Measurements from ENCODE around the gene FRMD5.

DNA sequence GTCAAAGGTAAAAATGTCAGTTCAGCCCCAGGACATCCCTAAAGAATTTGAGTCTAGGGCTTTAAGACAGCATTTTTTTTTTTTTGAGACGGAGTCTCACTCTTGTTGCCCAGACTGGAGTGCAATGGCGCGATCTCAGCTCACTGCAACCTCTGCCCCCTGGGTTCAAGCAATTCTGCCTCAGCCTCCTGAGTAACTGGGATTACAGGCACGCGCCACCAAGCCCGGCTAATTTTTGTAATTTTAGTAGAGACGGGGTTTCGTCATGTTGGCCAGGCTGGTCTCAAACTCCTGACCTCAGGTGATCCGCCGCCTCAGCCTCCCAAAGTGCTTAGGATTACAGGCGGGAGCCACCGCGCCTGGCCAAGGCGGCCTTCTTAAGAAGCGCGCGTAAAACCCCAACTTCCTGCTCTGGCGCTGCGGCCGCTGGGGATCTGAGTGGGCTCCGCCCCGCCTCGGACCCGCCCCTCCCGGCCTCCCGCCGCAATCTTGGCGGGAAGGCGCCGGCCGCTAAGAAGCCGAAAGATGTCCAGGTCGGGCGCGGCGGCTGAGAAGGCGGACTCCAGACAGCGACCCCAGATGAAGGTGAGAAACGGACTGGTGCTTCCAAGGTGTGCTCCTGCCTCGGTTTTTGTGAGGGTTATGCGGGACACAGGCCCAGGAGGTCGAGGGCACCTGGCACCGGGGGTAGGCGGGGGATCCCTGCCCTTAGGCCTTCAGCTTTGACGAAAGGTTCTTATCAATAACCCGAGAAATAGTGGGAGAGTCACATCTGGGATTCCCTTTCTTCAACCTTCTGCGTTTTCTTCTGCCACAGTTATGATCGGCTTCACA is 368.3 kb downstream of the FRMD5 start, which contains the start of gene WDR76:
- peak; percentile 58 for TF ChIP-seq ELF1 (IDR thresholded peaks at IDR 0.05; ENCODE audit: borderline replicate concordance, low read depth)
- TF ChIP-seq CBX3 (IDR thresholded peaks at IDR 0.05; ENCODE audit: low read depth): peak; percentile 81
- TF ChIP-seq, protein P1, sequence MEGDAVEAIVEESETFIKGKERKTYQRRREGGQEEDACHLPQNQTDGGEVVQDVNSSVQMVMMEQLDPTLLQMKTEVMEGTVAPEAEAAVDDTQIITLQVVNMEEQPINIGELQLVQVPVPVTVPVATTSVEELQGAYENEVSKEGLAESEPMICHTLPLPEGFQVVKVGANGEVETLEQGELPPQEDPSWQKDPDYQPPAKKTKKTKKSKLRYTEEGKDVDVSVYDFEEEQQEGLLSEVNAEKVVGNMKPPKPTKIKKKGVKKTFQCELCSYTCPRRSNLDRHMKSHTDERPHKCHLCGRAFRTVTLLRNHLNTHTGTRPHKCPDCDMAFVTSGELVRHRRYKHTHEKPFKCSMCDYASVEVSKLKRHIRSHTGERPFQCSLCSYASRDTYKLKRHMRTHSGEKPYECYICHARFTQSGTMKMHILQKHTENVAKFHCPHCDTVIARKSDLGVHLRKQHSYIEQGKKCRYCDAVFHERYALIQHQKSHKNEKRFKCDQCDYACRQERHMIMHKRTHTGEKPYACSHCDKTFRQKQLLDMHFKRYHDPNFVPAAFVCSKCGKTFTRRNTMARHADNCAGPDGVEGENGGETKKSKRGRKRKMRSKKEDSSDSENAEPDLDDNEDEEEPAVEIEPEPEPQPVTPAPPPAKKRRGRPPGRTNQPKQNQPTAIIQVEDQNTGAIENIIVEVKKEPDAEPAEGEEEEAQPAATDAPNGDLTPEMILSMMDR (IDR thresholded peaks at IDR 0.05 in 2 of 3, conservative IDR thresholded peaks at IDR 0.05 in 1 of 3; ENCODE audit: borderline replicate concordance in 1 of 3, insufficient read depth in 1 of 3, low read depth in 2 of 3, low read length in 2 of 3): no peak
- TF ChIP-seq RAD21 (IDR thresholded peaks at IDR 0.05; ENCODE audit: low read depth): no peak
- TF ChIP-seq, protein P2, sequence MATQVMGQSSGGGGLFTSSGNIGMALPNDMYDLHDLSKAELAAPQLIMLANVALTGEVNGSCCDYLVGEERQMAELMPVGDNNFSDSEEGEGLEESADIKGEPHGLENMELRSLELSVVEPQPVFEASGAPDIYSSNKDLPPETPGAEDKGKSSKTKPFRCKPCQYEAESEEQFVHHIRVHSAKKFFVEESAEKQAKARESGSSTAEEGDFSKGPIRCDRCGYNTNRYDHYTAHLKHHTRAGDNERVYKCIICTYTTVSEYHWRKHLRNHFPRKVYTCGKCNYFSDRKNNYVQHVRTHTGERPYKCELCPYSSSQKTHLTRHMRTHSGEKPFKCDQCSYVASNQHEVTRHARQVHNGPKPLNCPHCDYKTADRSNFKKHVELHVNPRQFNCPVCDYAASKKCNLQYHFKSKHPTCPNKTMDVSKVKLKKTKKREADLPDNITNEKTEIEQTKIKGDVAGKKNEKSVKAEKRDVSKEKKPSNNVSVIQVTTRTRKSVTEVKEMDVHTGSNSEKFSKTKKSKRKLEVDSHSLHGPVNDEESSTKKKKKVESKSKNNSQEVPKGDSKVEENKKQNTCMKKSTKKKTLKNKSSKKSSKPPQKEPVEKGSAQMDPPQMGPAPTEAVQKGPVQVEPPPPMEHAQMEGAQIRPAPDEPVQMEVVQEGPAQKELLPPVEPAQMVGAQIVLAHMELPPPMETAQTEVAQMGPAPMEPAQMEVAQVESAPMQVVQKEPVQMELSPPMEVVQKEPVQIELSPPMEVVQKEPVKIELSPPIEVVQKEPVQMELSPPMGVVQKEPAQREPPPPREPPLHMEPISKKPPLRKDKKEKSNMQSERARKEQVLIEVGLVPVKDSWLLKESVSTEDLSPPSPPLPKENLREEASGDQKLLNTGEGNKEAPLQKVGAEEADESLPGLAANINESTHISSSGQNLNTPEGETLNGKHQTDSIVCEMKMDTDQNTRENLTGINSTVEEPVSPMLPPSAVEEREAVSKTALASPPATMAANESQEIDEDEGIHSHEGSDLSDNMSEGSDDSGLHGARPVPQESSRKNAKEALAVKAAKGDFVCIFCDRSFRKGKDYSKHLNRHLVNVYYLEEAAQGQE (IDR thresholded peaks at IDR 0.05; ENCODE audit: low read depth): no peak
- TF ChIP-seq, protein P3, sequence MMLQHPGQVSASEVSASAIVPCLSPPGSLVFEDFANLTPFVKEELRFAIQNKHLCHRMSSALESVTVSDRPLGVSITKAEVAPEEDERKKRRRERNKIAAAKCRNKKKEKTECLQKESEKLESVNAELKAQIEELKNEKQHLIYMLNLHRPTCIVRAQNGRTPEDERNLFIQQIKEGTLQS (IDR thresholded peaks at IDR 0.05): no peak
- no peak for TF ChIP-seq EZH2phosphoT487 (IDR thresholded peaks at IDR 0.05; ENCODE audit: borderline replicate concordance)
- TF ChIP-seq, protein P4, sequence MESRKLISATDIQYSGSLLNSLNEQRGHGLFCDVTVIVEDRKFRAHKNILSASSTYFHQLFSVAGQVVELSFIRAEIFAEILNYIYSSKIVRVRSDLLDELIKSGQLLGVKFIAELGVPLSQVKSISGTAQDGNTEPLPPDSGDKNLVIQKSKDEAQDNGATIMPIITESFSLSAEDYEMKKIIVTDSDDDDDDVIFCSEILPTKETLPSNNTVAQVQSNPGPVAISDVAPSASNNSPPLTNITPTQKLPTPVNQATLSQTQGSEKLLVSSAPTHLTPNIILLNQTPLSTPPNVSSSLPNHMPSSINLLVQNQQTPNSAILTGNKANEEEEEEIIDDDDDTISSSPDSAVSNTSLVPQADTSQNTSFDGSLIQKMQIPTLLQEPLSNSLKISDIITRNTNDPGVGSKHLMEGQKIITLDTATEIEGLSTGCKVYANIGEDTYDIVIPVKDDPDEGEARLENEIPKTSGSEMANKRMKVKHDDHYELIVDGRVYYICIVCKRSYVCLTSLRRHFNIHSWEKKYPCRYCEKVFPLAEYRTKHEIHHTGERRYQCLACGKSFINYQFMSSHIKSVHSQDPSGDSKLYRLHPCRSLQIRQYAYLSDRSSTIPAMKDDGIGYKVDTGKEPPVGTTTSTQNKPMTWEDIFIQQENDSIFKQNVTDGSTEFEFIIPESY (IDR thresholded peaks at IDR 0.05; ENCODE audit: extremely low read depth, insufficient replicate concordance, low read length): no peak
- TF ChIP-seq JUND (IDR thresholded peaks at IDR 0.05): no peak
- no peak for TF ChIP-seq ZNF274 (IDR thresholded peaks at IDR 0.05; ENCODE audit: low read depth, low read length)
- TF ChIP-seq POLR2A (IDR thresholded peaks at IDR 0.05; ENCODE audit: borderline replicate concordance, extremely low read depth, insufficient read depth, insufficient read length): no peak
- no peak for TF ChIP-seq EZH2 (IDR thresholded peaks at IDR 0.05)
